OCI-LY7 (cell line): Measurements from ENCODE around the gene ABI3. TPM values are rescaled to one million over a fixed set of nuclear protein-coding genes. Genes with fewer than 3 reads are reported as not detected.

Experiments
- BruUV-seq: library from RNA; stranded (reverse); fragments of 400-500 nt; replicated peaks from 2 replicates; lab custom pipeline; 2021; lab: Mats Ljungman, UMichigan
- CTCF ChIA-PET: fragments of 300-600 bp; sonication (Branson Sonifier 250); formaldehyde crosslinking; loops from one replicate; lab custom pipeline; 2022; ENCODE audit warnings: antibody characterized with exemption; ENCODE audit not compliant: unreplicated experiment; lab: Charles Lee
- POLR2A ChIA-PET: fragments of 300-600 bp; sonication (Branson Sonifier 250); formaldehyde crosslinking; loops from one replicate; lab custom pipeline; 2022; ENCODE audit warnings: antibody characterized with exemption; lab: Charles Lee
- DNase-seq: peaks from one replicate; pipeline ENCODE4 v3.0.0-alpha.2; 2015; ENCODE audit warnings: low spot score
- H2AFZ ChIP-seq: fragments of 200-600 bp; sonication (generic), shearing (Covaris generic); 2 replicates; pipeline ENCODE4 v1.6.1; 2014; ENCODE audit warnings: mild to moderate bottlenecking, antibody characterized with exemption, low read length, moderate library complexity
- H3K27ac ChIP-seq: fragments of 200-600 bp; sonication (generic); 2 replicates; pipeline ENCODE4 v1.5.1; 2014; ENCODE audit warnings: mixed run types, low read depth, mild to moderate bottlenecking, moderate library complexity, low read length, inconsistent platforms; ENCODE audit not compliant: poor library complexity, severe bottlenecking
- H3K36me3 ChIP-seq: fragments of 200-600 bp; sonication (generic); 2 replicates; pipeline ENCODE4 v1.6.1; 2014; ENCODE audit warnings: mild to moderate bottlenecking, antibody characterized with exemption, low read length, moderate library complexity, mixed read lengths; ENCODE audit not compliant: insufficient read depth
- H3K4me1 ChIP-seq: fragments of 200-600 bp; sonication (generic); 2 replicates; pipeline ENCODE4 v1.5.1; 2014; ENCODE audit warnings: mild to moderate bottlenecking, low read length; ENCODE audit not compliant: insufficient read depth, poor library complexity, severe bottlenecking
- H3K4me2 ChIP-seq: fragments of 200-600 bp; sonication (generic); 2 replicates; pipeline ENCODE4 v1.6.1; 2014; ENCODE audit warnings: mild to moderate bottlenecking, low read length
- H3K4me3 ChIP-seq: fragments of 200-600 bp; sonication (generic); 2 replicates; pipeline ENCODE4 v1.5.1; 2014; ENCODE audit warnings: mild to moderate bottlenecking, low read depth, low read length; ENCODE audit not compliant: poor library complexity, severe bottlenecking
- H3K79me2 ChIP-seq: fragments of 200-600 bp; sonication (generic); 2 replicates; pipeline ENCODE4 v1.6.1; 2016; ENCODE audit warnings: low read depth, mild to moderate bottlenecking, low read length, moderate library complexity, mixed read lengths; ENCODE audit not compliant: insufficient read depth
- H3K9me2 ChIP-seq: fragments of 200-600 bp; sonication (generic); 2 replicates; pipeline ENCODE4 v1.6.1; 2016; ENCODE audit warnings: mild to moderate bottlenecking, low read length, mixed read lengths; ENCODE audit not compliant: insufficient read depth
- H3K9me3 ChIP-seq: fragments of 200-600 bp; sonication (generic); 2 replicates; pipeline ENCODE4 v1.6.1; 2014; ENCODE audit warnings: mild to moderate bottlenecking, mixed run types, low read length, mixed read lengths
- H4K20me1 ChIP-seq: fragments of 200-600 bp; sonication (generic); 2 replicates; pipeline ENCODE4 v1.6.1; 2014; ENCODE audit warnings: mild to moderate bottlenecking, antibody characterized with exemption, low read length, moderate library complexity, mixed read lengths; ENCODE audit not compliant: insufficient read depth
- CTCF ChIP-seq: fragments of 200-600 bp; sonication (generic); conservative IDR thresholded peaks from 2 replicates; pipeline ENCODE4 v1.5.1; 2014; ENCODE audit warnings: mild to moderate bottlenecking, antibody characterized with exemption, low read length, moderate library complexity, mixed read lengths
- EZH2phosphoT487 ChIP-seq: fragments of 200-600 bp; sonication (generic); IDR thresholded peaks from 2 replicates; pipeline ENCODE4 v1.6.1; 2018; ENCODE audit warnings: low read depth, borderline replicate concordance, mild to moderate bottlenecking, mixed run types, antibody characterized with exemption, low read length, moderate library complexity, mixed read lengths
- intact Hi-C: fragments of 100-400 bp; cut with micrococcal nuclease; formaldehyde crosslinking; loops from one replicate; pipeline ENCODE4 v1.10.0; 2022; ENCODE audit not compliant: unreplicated experiment
- total RNA-seq, 2 experiments: library from RNA; depleted of rRNA in 1 of 2; stranded (reverse); fragments of >200 nt in 1 of 2; shearing (Covaris generic) in 1 of 2; gene quantifications; 2 replicates each; pipeline ENCODE4 v1.2.3, GENCODE V29; 2014 to 2022

The ABI3 gene
- total RNA-seq, 2 experiments from 2014 or later = 24.0 to 29.5 TPM

GRCh38 chr17:49194297-49194607 is 16.3 kb upstream of the ABI3 start:
- TF ChIP-seq EZH2phosphoT487 (no peak), CTCF (no peak)
- Histone ChIP-seq H3K4me3 (peak overlapping the region; percentile 78), H3K9me3 (no peaks in the 10 kb centered on the region), H3K4me1 (peaks cover 33% of the 10 kb centered on the region), H3K79me2 (no peaks in the 10 kb centered on the region), H2AFZ (peak overlapping the region; percentile 85; the same call in 1 of the 2 replicates), H3K36me3 (no peaks in the 10 kb centered on the region), H3K9me2 (no peaks in the 10 kb centered on the region), H3K4me2 (peak overlapping the region; percentile 86), H3K27ac (peak overlapping the region; percentile 96), H4K20me1 (no peaks in the 10 kb centered on the region)
- ChIA-PET CTCF (no interaction called here), POLR2A (interaction anchor here (0.6 to 4.7 kb wide), 4 partner anchors 8 to 57 kb away, joined by 3 to 45 read pairs (median 4); partner anchors contain the start of genes ABI3 and GNGT2)
- no peak for DNase-seq
- intact Hi-C loops = no loop called here
- no TSS peak for BruUV-seq

- CTCF ChIA-PET = no interaction called here
These were observed 14.8 kb upstream of the ABI3 start for GRCh38 chr17:49195751-49196150.

More at GRCh38 chr17:49195751-49196150, 14.8 kb upstream of the ABI3 start:
- Histone ChIP-seq H3K36me3 (no peaks in the 10 kb centered on the region), H3K9me2 (no peaks in the 10 kb centered on the region), H3K79me2 (no peaks in the 10 kb centered on the region), H2AFZ (no peak overlapping the region), H3K4me3 (no peak overlapping the region), H3K27ac (no peak overlapping the region), H3K9me3 (no peaks in the 10 kb centered on the region), H3K4me2 (no peak overlapping the region), H4K20me1 (no peaks in the 10 kb centered on the region), H3K4me1 (peaks cover 27% of the 10 kb centered on the region)
- no TSS peak for BruUV-seq
- DNase-seq = no peak
- POLR2A ChIA-PET = interaction anchor here (4.7 kb wide), 1 partner anchor 18 kb away, joined by 45 read pairs; the partner anchor contains the start of genes ABI3 and GNGT2
- no peak for TF ChIP-seq EZH2phosphoT487
- TF ChIP-seq CTCF = no peak
- intact Hi-C loops = no loop called here
